ENCODE measurements around the gene HDAC4.

The HDAC4 gene

GRCh38 chr2:239253264-239253663 is 147.6 kb downstream of the HDAC4 start:
- TF ChIP-seq SUZ12 (IDR thresholded peaks at IDR 0.05; ENCODE audit: extremely low read depth, insufficient read depth, insufficient read length), result no peak
- no peak for TF ChIP-seq YY1 (IDR thresholded peaks at IDR 0.05; ENCODE audit: insufficient read depth, insufficient read length)
- TF ChIP-seq ZNF274 (IDR thresholded peaks at IDR 0.05; ENCODE audit: low read depth, low read length), result no peak
- no peak overlapping the region for H3K4me3 ChIP-seq (ENCODE audit: insufficient read length, low read depth)
- DNase-seq (ENCODE audit: low read depth, low spot score), result no peak

GRCh38 chr2:239252801-239253200 is 148.0 kb downstream of the HDAC4 start:
- TF ChIP-seq YY1 (IDR thresholded peaks at IDR 0.05; ENCODE audit: insufficient read depth, insufficient read length), result no peak
- TF ChIP-seq SUZ12 (IDR thresholded peaks at IDR 0.05; ENCODE audit: extremely low read depth, insufficient read depth, insufficient read length), result no peak
- no peak for TF ChIP-seq ZNF274 (IDR thresholded peaks at IDR 0.05; ENCODE audit: low read depth, low read length)
- DNase-seq (ENCODE audit: low read depth, low spot score), result no peak
- Histone ChIP-seq H3K27me3 (ENCODE audit: insufficient read depth, insufficient read length) (no peaks in the 10 kb centered on the region), H3K4me1 (ENCODE audit: insufficient read depth, insufficient read length) (peaks cover 2% of the 10 kb centered on the region), H3K36me3 (ENCODE audit: insufficient read depth, insufficient read length, low read length) (no peaks in the 10 kb centered on the region), H3K4me3 (ENCODE audit: insufficient read length, low read depth) (no peak overlapping the region), H3K9me3 (ENCODE audit: insufficient read depth, low read length) (peaks cover 6% of the 10 kb centered on the region; the same call in 1 of the 2 replicates), H3K9ac (ENCODE audit: insufficient read length, low read depth) (no peak overlapping the region)

More at GRCh38 chr2:239253264-239253663, 147.6 kb downstream of the HDAC4 start:
- Histone ChIP-seq H3K9ac (ENCODE audit: insufficient read length, low read depth) (no peak overlapping the region), H3K9me3 (ENCODE audit: insufficient read depth, low read length) (peaks cover 11% of the 10 kb centered on the region; the same call in 1 of the 2 replicates), H3K4me1 (ENCODE audit: insufficient read depth, insufficient read length) (peaks cover 2% of the 10 kb centered on the region), H3K36me3 (ENCODE audit: insufficient read depth, insufficient read length, low read length) (no peaks in the 10 kb centered on the region), H3K27me3 (ENCODE audit: insufficient read depth, insufficient read length) (no peaks in the 10 kb centered on the region)

- H3K27me3 ChIP-seq (ENCODE audit: insufficient read depth, insufficient read length), result no peaks in the 10 kb centered on the region
- no peak overlapping the region for H3K9ac ChIP-seq (ENCODE audit: insufficient read length, low read depth)
- DNase-seq (ENCODE audit: low read depth, low spot score), result no peak
- no peak for TF ChIP-seq SUZ12 (IDR thresholded peaks at IDR 0.05; ENCODE audit: extremely low read depth, insufficient read depth, insufficient read length)
- no peak for TF ChIP-seq ZNF274 (IDR thresholded peaks at IDR 0.05; ENCODE audit: low read depth, low read length)
- no peak for TF ChIP-seq YY1 (IDR thresholded peaks at IDR 0.05; ENCODE audit: insufficient read depth, insufficient read length)
- peaks cover 2% of the 10 kb centered on the region; the same call in 1 of the 2 replicates for H3K9me3 ChIP-seq (ENCODE audit: insufficient read depth, low read length)
- no peak overlapping the region for H3K4me3 ChIP-seq (ENCODE audit: insufficient read length, low read depth)
- H3K4me1 ChIP-seq (ENCODE audit: insufficient read depth, insufficient read length), result peaks cover 2% of the 10 kb centered on the region
- no peaks in the 10 kb centered on the region for H3K36me3 ChIP-seq (ENCODE audit: insufficient read depth, insufficient read length, low read length)
Observed at GRCh38 chr2:239252393-239252792, 148.4 kb downstream of the HDAC4 start.

GRCh38 chr2:239251971-239252370 is 148.8 kb downstream of the HDAC4 start:
- H3K36me3 ChIP-seq (ENCODE audit: insufficient read depth, insufficient read length, low read length), result no peaks in the 10 kb centered on the region
- peaks cover 2% of the 10 kb centered on the region for H3K4me1 ChIP-seq (ENCODE audit: insufficient read depth, insufficient read length)
- TF ChIP-seq YY1 (IDR thresholded peaks at IDR 0.05; ENCODE audit: insufficient read depth, insufficient read length), result no peak
- TF ChIP-seq ZNF274 (IDR thresholded peaks at IDR 0.05; ENCODE audit: low read depth, low read length), result no peak
- TF ChIP-seq SUZ12 (IDR thresholded peaks at IDR 0.05; ENCODE audit: extremely low read depth, insufficient read depth, insufficient read length), result no peak
- H3K4me3 ChIP-seq (ENCODE audit: insufficient read length, low read depth), result no peak overlapping the region
- H3K9ac ChIP-seq (ENCODE audit: insufficient read length, low read depth), result no peak overlapping the region
- no peaks in the 10 kb centered on the region for H3K9me3 ChIP-seq (ENCODE audit: insufficient read depth, low read length)
- no peak for DNase-seq (ENCODE audit: low read depth, low spot score)
- no peaks in the 10 kb centered on the region for H3K27me3 ChIP-seq (ENCODE audit: insufficient read depth, insufficient read length)

- Histone ChIP-seq H3K36me3 (ENCODE audit: insufficient read depth, insufficient read length, low read length) (no peaks in the 10 kb centered on the region), H3K4me3 (ENCODE audit: insufficient read length, low read depth) (no peak overlapping the region), H3K27me3 (ENCODE audit: insufficient read depth, insufficient read length) (no peaks in the 10 kb centered on the region), H3K9me3 (ENCODE audit: insufficient read depth, low read length) (no peaks in the 10 kb centered on the region), H3K4me1 (ENCODE audit: insufficient read depth, insufficient read length) (peaks cover 13% of the 10 kb centered on the region), H3K9ac (ENCODE audit: insufficient read length, low read depth) (no peak overlapping the region)
- TF ChIP-seq ZNF274 (IDR thresholded peaks at IDR 0.05; ENCODE audit: low read depth, low read length) (no peak), YY1 (IDR thresholded peaks at IDR 0.05; ENCODE audit: insufficient read depth, insufficient read length) (no peak), SUZ12 (IDR thresholded peaks at IDR 0.05; ENCODE audit: extremely low read depth, insufficient read depth, insufficient read length) (no peak)
- no peak for DNase-seq (ENCODE audit: low read depth, low spot score)
Observed at GRCh38 chr2:239250216-239251081, 150.4 kb downstream of the HDAC4 start.

GRCh38 chr2:239249776-239250175 is 151.0 kb downstream of the HDAC4 start:
- no peaks in the 10 kb centered on the region for H3K36me3 ChIP-seq (ENCODE audit: insufficient read depth, insufficient read length, low read length)
- peaks cover 13% of the 10 kb centered on the region for H3K4me1 ChIP-seq (ENCODE audit: insufficient read depth, insufficient read length)
- no peak overlapping the region for H3K9ac ChIP-seq (ENCODE audit: insufficient read length, low read depth)
- no peak overlapping the region for H3K4me3 ChIP-seq (ENCODE audit: insufficient read length, low read depth)
- DNase-seq (ENCODE audit: low read depth, low spot score), result no peak
- no peak for TF ChIP-seq ZNF274 (IDR thresholded peaks at IDR 0.05; ENCODE audit: low read depth, low read length)
- no peak for TF ChIP-seq YY1 (IDR thresholded peaks at IDR 0.05; ENCODE audit: insufficient read depth, insufficient read length)
- no peak for TF ChIP-seq SUZ12 (IDR thresholded peaks at IDR 0.05; ENCODE audit: extremely low read depth, insufficient read depth, insufficient read length)
- H3K27me3 ChIP-seq (ENCODE audit: insufficient read depth, insufficient read length), result no peaks in the 10 kb centered on the region
- H3K9me3 ChIP-seq (ENCODE audit: insufficient read depth, low read length), result no peaks in the 10 kb centered on the region

GRCh38 chr2:239249048-239249447 is 151.8 kb downstream of the HDAC4 start:
- TF ChIP-seq SUZ12 (IDR thresholded peaks at IDR 0.05; ENCODE audit: extremely low read depth, insufficient read depth, insufficient read length), result no peak
- TF ChIP-seq YY1 (IDR thresholded peaks at IDR 0.05; ENCODE audit: insufficient read depth, insufficient read length), result no peak
- TF ChIP-seq ZNF274 (IDR thresholded peaks at IDR 0.05; ENCODE audit: low read depth, low read length), result no peak
- no peaks in the 10 kb centered on the region for H3K27me3 ChIP-seq (ENCODE audit: insufficient read depth, insufficient read length)
- no peaks in the 10 kb centered on the region for H3K9me3 ChIP-seq (ENCODE audit: insufficient read depth, low read length)
- H3K36me3 ChIP-seq (ENCODE audit: insufficient read depth, insufficient read length, low read length), result no peaks in the 10 kb centered on the region
- H3K9ac ChIP-seq (ENCODE audit: insufficient read length, low read depth), result no peak overlapping the region
- peaks cover 13% of the 10 kb centered on the region for H3K4me1 ChIP-seq (ENCODE audit: insufficient read depth, insufficient read length)
- H3K4me3 ChIP-seq (ENCODE audit: insufficient read length, low read depth), result no peak overlapping the region
- no peak for DNase-seq (ENCODE audit: low read depth, low spot score)
